Renal cortical epithelial cell (primary cell): ENCODE measurements around the gene USP15. TPM values are rescaled to one million over a fixed set of nuclear protein-coding genes. Genes with fewer than 3 reads are reported as not detected.

Source experiments
- DNase-seq: peaks from one replicate; pipeline ENCODE4 v3.0.0-alpha.2; 2011; ENCODE audit warnings: low read depth
- total RNA-seq: library from RNA; depleted of rRNA; stranded (reverse); fragments of >200 nt; gene quantifications from 2 replicates; pipeline ENCODE4 v1.2.3, GENCODE V29; 2014

USP15 gene
- 50.2 and 62.7 TPM in 2 replicates for total RNA-seq

DNA sequence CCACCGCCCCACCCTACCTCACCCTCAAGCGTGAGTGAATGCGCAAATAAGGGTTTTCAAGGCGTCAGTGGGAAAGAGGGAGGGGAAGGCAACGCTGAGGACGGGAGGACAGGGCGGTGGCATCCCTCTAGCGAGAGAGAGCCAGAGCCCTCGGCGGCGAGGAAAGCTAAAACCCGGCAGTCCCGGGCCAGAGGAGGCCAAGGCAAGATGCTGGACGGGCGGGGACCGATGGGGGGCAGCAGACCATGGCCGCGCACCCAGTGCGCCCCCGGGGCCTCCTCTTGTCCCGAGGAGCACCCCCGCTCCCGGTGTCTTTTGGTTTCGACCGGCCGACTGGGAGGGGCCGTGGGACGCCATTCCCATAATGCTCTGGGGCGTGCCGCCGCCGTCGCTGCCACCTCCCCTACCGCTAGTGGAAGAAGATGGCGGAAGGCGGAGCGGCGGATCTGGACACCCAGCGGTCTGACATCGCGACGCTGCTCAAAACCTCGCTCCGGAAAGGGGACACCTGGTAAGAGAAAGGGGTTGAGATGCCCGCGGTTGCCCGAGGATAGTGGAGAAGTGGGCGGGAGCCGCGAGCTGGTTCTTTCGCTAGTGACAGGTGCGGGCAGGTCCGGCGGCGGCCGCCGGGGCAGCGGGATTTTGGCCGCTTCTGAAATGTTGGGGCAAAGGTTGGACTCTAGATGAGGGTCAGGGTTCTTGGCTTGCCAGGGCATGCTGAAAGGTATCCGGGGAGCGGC, at the start of gene USP15:
Gene USP15 (plus strand): TSS at position 412 of the 740 bp plus-strand sequence. CDS start 11 bp downstream, at position 423.
- peak; percentile 75 for DNase-seq

DNA sequence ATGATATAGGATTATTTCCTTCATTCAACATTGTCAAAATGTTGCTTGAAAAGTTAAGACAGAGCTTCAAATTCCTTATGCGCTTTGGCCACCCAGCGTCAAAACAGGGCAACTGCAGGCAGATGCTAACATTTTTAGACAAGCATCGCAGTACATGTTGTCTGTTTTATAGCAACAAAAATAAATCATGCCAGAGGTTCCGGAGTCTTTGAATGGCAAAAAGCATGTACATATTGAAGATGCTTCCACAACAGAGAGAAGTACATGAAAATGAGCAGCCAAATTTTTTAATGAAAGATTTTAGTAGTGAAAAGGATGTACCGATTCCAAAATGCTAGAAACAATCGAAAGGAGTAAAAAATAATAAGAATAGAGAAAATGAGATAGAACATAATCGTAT, 49.8 kb upstream of the USP15 start:
- DNase-seq = peak; percentile 43

DNA sequence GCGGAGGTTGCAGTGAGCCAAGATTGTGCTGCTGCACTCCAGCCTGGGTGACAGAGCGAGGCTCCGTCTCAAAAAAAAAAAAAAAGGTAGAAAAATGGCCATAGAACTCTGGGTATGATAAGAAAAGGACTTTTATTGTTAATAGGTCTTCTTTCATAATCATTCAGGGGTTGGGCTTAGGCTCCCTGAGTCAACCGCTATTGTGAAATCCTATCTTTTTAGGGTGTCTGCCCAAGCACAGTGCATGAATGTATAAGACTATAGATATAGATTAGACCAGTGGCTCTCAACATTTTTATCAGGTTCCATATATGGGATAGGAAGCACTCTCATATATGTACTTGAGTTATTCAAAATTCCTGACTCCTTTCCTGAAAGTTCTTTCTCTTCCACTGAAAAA, 48.7 kb upstream of the USP15 start:
- DNase-seq = no peak

DNA sequence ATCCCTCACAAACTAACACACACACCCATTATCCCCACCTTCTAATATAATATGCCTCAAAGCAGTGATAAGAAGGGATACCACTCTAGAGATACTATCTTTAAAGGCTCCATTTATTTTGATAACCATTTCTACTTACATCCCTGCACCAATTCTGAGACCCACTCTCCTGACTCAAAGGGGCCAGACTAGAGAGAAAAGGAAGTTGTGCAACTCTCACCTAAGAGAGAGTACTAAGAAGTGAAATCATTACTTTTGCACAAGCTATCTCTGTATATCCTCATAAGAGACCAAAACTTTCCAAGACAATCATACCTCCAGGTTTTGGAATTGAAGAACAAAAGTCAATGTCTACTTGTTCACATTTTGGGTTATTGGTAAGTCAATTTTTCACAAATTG, 45.4 kb upstream of the USP15 start:
- no peak for DNase-seq

DNA sequence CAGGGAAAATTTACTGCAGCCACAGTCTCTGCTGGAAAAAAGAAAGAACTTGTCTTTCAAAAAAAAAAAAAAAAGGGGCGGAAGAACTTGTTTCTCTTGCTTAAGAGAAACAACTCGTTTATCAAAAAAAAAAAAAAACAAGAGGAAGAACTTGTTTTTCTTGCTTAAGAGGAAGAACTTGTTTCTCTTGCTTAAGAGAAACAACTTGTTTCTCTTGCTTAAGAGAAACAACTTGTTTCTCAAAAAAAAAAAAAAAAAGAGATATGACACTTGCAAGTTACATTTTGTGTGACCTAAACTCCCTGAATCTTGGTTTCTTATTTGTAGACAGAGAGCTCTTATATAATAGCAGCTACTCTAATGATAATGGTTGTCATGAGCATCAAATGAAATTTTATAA, 44.7 kb upstream of the USP15 start:
- DNase-seq = peak; percentile 54

DNA sequence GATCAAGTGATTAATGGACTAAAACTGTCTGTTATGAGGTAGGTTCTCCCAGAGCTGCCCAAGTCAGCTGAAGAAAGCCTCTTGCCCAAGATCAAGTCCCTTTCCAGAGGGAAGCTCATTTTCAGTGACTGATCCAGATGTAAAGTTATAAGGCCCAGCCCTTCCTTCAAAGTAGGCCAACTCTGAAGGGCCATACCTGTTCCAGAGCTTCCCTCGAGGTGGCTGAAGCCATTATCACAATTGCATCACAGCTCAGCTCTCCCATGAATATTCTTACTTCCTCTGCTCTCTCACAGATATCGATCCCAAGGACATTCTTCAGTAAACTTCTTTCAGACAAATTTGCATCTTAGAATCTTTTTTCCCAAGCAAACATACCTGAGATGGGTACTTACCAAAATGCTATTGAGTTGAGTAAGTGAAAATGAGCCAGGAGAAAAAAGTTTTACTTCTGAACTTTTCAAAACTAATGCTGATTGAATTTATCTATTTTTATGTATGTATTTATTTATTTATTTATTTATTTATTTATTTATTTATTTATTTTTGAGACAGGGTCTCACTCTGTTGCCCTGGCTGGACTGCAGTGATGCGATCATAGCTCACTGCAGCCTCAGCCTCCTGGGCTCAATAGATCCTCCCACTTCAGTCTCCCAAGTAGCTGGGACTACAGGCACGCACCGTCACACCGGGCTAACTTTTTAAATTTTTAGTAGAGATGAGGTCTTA, 42.6 kb upstream of the USP15 start:
- no peak for DNase-seq

DNA sequence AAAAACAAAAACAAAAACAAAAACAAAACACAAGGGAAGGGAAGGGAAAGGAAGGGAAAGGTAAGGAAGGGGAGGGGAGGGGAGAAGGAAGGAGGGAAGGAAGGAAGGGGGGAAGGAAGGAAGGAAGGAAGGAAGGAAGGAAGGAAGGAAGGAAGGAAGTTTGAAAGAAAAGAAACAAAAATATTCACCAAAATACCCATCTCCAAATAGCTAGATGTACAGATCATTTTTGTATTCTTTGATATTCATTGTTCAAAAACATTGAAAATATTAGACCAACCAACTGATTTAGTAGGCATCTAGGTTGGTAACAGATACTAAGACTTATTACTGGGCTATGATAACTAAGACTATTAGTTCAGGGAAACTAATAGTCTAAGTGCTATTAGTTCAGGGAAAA, 39.1 kb upstream of the USP15 start:
- DNase-seq = no peak

DNA sequence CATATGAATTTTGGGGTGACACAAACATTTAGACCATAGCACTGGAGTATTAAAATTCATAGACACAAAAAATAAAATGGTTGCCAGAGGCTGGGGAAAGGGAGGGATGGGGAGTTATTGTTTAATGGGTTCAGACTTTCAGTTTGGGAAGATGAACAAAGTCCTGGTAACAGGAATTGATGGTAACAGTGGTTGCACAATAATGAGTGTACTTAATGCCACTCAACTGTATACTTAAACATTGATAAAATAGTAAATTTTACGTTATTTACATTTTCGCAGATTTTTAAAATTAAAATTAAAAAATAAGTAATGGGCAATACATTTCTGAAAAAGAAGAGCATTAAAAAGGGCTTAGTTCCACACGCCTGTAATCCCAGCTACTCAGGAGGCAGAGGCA, 35.6 kb upstream of the USP15 start:
- no peak for DNase-seq

DNA sequence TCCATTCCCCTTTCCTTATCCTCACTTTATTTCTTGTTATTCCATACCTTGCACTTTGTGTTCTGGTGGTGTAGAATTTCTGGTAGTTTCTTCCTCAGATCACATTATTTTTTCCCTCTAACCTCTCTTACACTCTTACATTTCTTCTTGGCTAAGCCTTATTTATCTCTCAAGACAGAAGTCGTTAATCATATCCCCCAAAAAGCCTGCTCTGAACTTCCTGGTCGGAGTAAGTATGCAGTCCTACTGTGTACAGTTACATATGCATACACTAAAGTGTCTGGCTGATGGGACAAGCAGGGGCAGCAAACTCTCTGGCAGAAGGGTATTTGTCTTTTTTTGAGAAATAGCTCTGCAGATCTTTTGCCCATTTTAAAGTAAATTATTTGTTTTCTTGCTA, 33.1 kb upstream of the USP15 start:
- no peak for DNase-seq

DNA sequence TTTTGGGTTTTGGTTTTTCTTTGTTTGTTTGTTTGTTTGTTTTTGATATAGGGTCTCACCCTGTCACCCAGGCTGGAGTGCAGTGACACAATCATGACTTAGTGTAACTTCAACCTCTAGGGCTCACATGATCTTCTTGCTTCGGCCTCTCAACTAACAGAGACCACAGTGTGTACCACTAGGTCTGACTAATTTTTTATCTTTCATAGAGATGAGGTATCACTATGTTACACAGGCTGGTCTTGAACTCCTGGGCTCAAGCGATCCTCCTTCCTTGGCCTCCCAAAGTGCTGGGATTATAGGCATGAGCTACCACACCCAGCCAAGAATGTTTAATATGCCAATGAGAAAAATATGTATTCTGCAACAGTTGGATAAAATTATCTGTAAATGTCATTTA, 29.6 kb upstream of the USP15 start:
- no peak for DNase-seq

DNA sequence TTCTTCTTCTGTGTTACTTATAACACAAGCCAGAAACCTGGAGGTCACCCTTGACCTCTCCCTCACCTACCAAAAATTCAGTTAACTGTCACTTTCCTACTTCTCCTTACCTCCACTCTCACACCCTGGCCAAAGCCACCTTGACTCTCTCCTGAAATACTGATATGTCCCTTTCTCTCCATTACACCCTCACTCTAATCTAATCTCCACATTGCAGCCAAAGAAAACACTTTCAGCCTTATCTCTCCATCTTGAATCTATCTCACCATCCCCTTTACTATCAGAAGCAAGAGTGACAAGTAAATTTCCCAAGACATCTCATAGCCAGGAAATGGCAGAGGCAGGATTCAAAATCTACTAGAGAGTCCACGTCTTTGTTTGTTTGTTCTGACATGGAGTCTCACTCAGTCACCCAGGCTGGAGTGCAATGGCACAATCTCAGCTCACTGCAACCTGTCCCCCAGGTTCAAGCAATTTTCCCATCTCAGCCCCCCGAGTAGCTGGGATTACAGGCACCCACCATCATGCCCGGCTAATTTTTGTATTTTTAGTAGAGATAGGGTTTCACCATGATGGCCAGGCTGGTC, 28.0 kb upstream of the USP15 start:
- DNase-seq = no peak

DNA sequence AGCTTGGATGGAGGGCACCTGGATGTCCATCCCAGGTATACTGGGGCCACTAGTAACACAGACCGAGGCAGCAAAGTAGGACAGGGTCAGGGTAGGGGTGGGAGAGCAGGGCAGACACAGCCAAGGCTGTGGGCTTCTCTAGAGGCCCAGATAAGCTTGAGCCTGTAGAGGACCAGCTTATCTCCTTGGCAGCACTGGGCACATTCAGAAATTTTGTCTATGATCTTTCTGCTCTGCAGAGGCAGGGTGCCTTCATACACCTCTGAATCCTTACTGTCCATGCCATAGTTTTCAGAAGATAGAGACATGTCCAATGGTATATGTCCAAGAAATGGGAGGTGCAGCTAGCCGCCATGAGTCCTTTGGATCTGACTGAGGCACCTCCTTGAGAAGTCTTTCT, 26.4 kb upstream of the USP15 start:
- DNase-seq = no peak

DNA sequence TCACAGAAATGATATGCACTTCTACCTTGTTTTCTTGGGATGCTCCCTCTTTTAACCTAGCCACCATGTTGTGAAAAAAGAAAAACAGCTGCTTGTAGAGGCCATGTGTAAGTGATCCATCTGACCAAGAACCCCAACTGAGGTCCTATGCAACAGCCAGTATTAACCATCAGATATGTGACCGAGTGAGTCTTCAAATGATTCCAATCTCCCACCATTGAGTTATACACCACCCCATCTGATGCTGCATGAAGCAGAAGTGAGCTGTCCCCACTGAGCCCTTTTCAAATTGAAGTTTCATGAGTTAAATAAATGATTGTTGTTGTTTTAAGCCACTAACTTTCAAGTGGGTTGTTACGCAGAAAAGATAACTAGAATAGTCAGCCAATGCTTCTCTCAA, 20.6 kb upstream of the USP15 start:
- DNase-seq = no peak

DNA sequence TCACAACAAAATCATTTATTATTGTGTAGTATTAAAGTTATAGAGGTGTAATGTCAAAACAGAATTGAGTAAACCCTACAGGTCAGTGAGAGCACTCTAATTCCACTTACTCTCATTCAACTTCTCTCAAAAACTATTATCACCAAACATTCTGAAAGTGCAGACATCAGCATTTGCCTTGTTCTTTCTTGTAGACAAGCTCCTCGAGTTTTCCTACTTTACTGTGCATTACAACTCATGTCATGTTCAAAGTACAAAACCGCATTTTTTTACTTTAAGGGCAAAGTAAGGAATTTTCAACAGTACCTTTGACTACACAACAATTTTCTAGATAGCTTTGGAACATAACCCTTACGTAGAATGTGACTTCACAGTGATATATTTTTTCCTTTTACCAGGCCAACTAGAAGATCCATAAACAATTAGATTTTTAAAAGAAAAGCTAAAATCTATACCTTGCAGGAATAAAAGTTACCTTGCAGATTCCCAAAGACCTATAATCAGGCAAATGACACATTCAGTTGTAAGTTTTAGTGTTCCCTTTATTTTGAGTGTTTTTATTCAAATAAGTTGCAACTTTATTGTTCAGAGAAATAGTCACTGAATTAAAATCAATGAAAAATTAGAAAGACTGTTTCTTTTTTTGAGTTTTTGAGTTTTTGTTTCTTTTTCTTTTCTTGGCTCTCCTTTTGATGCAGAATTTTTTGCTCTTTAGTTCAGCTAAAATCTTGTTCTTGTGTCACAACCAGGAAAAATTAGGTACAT, 12.7 kb upstream of the USP15 start:
- DNase-seq = no peak

DNA sequence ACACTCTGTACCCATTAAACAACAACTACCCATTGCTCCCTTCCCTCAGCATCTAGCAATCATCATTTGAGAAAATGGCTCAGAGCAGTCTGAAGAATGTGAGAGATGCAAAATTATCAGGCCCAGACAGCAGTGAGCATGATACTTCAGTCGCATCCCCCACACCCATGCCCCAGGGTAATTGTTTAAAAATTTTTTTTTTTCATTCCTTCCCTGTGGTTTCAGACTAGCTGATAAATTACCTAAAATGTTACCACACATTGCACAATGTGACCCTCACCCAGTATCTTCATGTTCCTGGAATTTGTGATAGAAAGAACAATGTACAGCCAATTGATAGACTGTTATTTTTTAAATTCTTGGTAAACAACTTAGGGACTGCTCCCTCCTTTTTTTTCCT, 11.3 kb upstream of the USP15 start:
- peak; percentile 48 for DNase-seq

DNA sequence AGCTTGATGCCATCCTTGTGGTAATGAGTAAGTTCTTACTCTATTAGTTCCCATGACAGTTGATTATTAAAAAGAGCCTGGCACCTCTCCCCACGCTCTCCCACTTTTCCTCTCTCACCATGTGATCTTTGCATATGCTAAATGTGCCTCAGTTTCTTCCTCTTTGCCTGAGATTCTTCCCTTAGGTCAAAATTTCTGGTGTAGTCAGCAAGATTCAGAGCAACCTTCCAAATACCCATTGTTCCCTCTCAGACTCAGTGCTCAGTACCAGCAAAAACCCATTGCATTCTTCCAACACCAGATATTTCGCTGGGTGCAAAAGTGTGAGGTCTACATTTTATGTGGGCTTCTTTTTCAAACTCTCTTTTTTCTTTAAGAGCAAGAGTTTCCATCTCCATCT, 10.8 kb upstream of the USP15 start:
- no peak for DNase-seq

DNA sequence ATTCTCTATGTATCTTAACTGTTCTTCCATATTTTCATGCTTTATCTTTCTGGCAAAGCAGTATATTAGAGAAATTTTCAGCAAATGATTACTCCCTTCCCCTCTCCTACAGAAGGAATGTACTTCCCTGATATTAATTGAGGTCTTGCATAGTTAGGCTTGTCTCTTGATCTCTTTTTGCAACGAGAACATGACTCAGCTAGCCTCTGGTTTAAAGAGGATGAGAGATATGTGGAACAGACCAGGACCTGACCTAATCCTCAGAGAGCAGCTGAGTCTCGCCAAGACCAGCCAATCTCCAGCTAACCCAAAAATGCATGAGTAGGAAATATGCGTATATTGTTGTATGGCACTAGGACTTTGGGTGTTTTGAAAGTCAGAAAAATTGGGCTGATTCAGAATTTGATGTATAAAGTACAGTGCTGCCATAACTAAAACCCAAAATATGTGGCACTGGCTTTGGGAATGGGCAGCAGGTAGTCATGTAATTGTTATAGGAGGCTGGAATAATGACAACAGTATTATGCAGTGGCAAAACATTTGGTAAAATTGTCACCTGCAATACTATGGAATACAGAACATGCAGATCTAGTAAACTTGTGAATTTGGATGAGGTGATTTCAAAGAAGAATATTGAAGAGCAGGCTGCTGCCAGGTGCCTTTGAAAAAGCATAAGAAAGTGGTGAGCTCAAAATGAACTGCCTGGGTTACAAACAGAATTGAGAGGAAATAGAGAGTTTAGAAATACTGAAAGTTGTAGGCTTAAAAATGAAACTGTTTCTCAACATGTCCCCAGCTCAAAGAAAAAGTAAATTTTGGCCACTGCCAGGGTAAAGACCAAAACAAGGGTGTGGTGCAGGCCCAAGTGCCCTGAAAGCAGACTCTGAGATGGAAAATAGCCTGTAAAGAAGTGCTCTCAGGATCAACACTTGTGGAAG, 9.3 kb upstream of the USP15 start:
- DNase-seq = peak; percentile 29

DNA sequence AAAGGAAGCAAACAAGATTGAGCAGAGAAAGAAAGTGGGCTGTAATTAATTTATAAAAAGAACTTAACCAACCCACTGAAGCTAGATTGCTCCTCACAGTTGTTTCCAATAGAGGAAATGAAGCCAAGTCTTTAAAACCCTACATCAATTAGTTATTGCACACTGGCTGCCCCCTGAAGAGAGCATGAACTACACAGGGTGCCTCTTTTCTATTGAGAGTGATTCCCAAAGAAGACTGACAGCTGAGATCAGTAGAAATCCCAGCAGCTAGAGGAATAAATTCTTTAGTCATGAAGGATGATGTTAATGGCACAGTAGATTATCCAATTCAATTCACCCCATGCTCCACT, 8.6 kb upstream of the USP15 start:
- DNase-seq = no peak

DNA sequence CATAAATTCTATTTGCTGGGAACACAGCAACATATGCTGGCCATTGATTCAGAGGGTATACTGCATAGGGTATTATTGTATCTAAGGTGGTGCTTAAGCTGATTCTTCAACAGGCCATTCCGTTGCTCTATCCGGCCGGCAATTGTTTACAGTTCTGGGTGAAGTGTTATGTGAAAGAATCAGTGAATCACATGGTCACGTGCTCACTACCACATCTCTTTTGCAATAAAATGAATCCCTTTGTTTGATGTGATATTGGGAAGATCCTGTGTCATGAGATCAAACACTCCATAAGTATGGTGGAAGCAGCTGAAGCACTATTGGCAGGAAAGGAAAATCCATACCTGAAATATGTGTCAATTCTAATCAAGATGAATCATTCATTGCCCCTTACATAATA, 7.6 kb upstream of the USP15 start:
- no peak for DNase-seq

DNA sequence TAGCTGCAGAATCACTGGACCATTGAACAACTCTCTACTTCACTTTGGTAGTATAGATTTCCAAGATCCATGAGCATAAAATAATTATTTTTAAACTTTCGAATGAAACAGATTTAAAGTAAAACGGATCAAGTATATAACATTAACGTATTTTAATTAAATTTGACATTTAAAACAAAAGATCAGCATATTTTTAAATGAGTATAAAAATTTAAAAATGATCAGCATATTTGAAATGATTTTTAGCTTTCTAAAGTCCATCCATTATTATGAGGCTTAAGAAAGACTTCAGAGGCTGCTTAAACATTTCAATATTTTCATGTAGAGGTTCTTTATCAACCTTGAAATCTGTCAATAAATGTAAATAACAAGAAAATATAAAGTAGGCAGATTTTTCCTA, 5.2 kb upstream of the USP15 start:
- no peak for DNase-seq

DNA sequence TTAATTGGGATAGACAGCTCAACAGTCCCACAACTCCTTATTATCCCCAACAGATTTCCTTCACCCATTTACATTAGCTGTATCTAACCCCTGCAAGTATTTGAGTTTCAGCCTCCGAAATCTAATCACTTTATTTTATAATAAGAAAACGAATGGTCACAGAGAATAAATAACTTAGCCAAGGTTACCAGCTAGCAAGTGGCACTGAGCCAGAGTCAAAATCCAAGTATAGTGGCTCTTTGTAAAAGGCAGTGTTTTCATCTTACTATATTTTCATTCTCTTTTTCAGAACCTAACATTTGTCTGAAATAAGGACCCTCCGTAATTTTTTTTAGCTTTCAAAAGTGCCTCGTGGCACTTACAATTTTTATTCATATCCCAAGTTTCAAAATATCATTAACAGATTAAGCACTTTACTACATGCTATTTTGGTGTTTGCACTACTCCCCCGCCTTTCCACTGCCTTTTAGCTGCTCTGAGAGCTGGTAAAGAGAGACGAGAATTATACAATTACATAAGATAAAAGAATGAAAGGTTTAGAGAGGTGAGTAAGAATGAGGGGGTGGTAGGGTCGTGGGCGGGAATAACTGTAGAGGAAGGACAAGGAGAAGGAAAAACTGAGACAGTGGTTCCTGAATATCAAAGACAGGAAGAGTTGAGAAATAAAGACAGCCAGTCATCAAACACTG, 3.7 kb upstream of the USP15 start:
- DNase-seq = peak; percentile 14
